Activated CD4-positive, CD25-positive, alpha-beta regulatory T cell (primary cell): ENCODE results near the gene SIL1.
"Not testable (repeated sequence)": the region's sequence is repeated elsewhere in the genome, so short reads cannot be mapped to it uniquely, and the experiment has no call there.

Source experiments
- DNase-seq, 4 experiments: peaks; one replicate each; lab custom pipeline; 2025; lab: John Stamatoyannopoulos, UW

The SIL1 gene

DNA sequence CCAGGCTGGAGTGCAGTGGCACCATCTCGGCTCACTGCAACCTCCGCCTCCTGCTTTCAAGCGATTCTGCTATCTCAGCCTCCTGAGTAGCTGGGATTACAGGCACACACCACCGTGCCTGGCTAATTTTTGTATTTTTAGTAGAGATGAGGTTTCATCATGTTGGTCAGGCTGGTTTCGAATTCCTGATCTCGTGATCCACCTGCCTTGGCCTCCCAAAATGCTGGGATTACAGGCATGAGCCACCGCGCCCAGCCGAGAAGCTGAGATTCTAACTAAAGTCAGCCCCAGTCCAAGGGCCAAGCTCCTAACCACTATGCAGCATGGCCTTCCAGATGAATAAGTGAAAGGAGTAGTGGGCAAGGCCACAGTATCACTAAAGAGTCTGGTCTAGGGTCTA lies 20.9 kb downstream of the SIL1 start:
- not testable (repeated sequence) for DNase-seq

DNA sequence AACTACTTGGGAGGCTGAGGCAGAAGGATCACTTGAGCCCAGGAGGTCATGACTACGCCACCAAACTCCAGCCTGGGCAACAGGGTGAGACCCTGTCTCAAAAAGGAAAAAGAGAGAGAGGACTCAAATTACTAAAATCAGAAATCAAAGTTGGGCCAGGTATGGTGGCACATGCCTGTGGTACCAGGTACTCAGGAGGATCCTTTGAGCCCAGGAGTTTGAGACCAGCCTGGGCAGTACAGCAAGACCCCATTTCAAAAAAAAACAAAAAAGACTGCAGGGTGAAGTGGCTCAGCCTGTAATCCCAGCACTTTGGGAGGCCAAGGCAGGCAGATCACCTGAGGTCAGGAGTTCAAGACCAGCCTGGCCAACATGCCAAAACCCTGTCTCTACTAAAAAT lies 23.8 kb downstream of the SIL1 start:
- DNase-seq, result not testable (repeated sequence)

- DNase-seq, result no peak
Measured at GRCh38 chr5:139171779-139172404, 26.3 kb downstream of the SIL1 start.

DNA sequence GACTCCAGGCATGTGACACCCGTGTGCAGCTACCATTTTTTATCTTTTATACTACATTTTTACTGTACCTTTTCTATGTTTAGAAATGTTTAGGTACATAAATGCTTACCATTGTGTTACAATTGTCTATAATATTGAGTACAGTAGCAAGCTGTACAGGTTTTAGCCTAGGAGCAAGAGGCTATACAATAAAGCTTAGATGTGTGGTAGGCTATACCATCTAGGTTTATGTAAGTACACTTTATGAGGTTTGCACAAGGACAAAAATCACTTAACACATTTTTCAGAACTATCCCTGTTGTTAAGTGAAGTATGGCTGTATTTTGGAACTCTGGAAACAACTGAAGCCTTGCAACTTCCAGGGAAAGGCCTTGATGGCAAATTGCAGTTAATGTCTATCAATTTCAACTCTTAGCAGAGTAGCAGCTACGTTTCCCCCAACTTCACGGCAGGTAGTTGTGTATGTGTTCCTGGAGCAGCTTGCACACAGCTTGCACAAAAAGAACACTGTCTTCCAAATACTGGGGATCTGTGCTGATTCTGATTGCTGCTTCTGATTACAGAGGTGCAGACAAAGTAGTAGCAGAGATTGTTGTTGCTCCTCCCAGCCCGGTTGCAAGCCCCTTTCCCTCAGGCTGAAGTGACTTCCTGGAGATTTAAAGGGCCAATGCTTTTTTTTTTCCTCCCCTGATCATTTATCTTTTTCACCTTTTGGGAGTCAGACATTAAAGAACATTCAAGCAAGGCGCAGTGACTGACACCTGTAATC lies 30.0 kb downstream of the SIL1 start:
- no peak for DNase-seq

DNA sequence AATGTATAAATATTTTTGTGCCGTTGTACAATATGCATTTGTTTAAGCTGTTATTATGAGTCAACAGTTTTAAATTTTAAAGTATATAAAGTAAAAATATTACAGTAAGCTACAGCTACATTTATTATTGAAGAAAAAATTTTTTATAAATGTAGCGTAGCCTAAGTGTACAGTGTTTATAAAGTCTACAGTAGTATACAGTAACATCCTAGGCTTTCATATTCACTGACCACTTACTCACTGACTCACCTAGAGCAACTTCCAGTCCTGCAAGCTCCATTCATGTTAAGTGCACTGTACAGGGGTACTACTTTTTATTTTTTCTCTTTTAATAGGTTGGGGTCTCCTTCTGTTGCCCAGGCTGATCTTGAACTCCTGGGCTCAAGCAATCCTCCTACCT lies 30.6 kb downstream of the SIL1 start:
- DNase-seq, result no peak

- no peak for DNase-seq
Measured at GRCh38 chr5:139167063-139167462, 31.1 kb downstream of the SIL1 start.

DNA sequence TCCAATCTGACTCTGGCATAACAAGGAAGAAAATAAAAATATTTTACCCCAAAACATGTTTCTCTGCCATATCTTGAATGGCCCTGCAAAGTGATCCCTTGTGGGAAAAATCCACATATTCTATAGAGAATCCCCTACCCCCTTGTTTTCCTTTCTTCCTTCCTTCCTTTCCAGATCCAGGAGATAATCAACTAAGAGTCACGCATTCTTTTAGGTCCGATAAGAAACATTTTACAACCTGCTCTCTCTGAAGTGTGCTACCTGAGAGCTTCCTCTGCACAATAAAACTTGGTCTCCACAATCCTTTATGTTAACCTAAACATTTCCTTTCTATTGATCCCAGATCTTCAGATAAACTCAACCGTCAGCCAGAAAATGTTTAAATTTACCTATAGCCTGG lies 33.3 kb downstream of the SIL1 start:
- not testable (repeated sequence) for DNase-seq

DNA sequence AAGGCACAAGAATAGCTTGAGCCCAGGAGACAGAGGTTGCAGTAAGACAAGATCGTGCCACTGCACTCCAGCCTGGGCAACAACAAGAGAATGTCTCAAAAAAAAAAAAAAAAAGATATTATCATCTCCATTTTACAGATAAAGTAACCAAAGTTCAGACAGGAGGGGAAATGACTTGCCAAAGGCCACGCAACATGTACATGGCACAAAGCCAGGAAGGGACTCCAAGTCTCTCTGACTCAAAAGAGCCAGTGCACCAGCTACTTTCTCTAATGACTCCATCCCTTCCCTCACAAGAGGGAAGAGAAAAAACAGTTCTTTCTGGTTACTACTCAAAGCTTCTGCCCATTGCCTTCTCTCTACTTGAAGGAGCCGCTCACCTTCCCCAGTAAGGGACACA lies 34.1 kb downstream of the SIL1 start:
- DNase-seq, result no peak

GRCh38 chr5:139162448-139162847 lies 35.7 kb downstream of the SIL1 start:
- no peak for DNase-seq

GRCh38 chr5:139158791-139159190 lies 39.4 kb downstream of the SIL1 start:
- DNase-seq, result no peak

DNA sequence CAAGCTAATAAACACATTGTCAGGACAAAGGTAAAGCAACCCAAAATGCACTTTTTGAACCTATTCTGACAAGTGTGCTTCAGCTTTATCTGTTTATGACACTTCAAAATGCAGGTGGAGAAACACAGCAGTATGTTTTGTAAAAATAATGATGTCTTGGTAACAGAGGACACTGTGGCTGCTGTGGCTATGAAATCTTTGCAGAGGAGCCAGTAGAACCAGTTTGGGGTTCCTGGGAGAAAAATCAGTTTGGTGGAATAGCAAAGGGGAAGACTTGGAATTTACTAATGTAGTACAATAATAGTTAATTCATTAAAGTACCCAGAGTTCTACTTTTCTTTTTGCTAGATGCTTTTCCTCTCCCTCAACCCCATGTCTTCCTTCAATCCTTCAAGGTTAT lies 40.6 kb downstream of the SIL1 start:
- no peak for DNase-seq

- DNase-seq, result no peak
Measured at GRCh38 chr5:139156814-139157213, 41.4 kb downstream of the SIL1 start.

DNA sequence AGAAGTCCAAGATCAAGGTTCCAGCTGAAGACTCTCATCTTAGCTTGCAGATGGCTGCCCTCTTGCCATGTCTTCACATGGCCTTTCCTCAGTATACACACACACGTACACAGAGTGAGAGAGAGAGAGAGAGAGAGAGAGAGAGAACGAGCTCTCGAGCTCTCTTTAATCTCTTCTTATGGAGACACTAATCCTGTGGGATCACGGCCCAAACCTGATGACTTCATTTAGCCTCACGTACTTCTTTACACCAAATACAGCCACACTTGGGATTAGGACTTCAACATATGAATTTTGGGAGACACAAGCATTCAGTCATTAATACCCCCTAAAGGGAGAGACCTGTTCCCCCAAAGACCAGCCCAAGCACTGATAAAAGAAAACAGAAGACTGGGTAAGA lies 42.8 kb downstream of the SIL1 start:
- no peak for DNase-seq

GRCh38 chr5:139151902-139152301 lies 46.3 kb downstream of the SIL1 start:
- no peak for DNase-seq

- no peak for DNase-seq
Measured at GRCh38 chr5:139150367-139150999, 47.7 kb downstream of the SIL1 start.

- no peak for DNase-seq
Measured at GRCh38 chr5:139149477-139150199, 48.5 kb downstream of the SIL1 start.

DNA sequence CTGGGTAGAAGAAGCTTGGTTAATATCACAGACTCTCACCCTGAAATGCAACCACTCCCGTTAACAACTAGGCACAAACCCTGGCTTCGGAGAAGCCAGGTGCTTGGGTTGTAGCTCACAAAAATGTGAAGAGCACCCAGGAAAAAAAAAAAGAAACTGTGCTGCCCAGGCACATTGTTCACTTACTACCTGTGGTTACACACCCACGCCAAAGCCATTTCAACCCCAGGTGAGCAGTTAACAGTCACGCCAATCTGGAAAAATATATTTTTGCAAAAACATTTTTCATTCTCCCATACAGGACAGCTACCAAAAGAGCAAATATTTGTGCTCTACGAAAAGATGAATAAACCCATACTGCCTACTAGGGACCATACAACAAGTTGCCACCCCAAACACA lies 49.2 kb downstream of the SIL1 start:
- no peak for DNase-seq

DNA sequence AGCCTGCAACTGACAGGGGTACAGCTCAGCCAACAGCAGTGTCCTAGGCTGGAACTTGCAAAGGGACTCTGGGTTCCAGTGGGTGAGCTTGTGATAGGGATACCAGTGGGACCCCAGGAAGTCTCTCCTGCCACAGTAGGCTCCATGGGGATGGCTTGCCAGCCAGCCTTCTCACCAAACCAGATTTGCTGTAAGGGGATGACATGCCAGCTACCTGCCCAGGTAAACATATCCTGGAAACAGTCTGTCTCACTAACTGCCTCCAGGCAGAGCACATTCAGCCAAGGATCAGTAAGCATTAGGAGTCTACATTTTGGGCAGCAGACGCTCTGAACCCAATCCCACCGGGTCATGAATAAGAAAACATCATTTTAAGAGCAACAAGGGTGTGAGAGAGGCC lies 49.9 kb downstream of the SIL1 start:
- DNase-seq, result no peak

DNA sequence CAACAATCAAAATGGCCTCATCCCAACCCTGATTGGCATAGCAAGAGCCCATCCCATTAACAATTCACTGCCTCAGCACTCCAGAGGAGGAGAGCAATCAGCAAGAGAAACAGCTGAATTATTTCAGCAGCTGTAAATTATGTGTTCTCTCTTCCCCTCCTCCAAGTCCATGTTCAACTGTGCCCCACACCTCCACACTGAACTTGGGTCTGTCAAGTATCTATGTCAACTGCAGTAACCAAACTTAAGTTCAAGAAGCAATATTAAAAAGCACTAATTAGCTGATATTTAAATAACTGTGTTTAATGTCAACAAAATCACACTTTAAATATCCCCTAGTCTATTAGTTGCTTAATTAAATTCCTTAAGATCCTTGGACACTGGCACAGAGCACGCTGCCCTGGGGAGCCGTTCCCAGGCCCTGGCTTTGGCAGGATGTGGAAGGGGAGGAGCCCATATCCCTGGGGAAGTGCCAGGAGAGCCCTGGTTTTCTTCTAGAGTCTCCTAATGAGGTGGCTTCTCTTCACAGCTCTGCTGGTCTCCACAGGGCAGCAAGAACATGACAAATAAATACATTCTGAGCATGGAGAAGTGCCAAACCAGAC lies 50.6 kb downstream of the SIL1 start:
- DNase-seq, result no peak

DNA sequence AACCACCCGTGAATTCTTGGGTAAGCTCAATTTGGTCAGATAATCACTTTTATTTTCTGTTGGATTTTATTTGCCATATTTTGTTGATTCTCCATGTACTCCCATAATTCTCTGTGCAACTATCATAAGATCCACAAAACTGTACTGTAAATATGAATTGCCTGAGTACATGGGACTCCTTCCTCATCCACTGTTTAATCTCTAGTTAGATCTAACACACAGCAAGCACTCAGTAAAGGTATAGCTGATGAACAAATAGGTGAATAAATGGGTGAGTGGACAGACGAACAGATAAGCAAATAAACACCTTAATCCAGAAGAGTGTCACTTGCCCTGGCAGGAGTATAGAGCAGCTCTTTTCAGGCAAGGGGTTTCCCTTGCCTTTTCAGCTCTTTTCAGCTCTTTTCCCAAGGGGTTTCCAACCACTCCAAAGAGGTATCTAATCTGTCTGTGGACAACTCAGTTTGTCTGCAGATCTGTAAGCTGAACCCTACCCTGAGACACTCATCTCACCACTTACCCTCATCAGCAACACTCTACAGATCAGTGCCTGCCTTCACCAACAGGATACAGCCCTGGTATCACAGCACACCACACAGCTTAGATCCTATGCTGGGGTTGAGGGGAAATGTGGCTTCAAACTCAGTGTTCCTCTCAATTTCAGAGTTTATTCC lies 51.2 kb downstream of the SIL1 start:
- no peak for DNase-seq

- DNase-seq, result no peak
Measured at GRCh38 chr5:139141446-139142204, 56.5 kb downstream of the SIL1 start.
